HepG2 (cell line): ENCODE measurements around the gene ZBTB9. TPM values are rescaled to one million over a fixed set of nuclear protein-coding genes. Genes with fewer than 3 reads are reported as not detected.
A peak's percentile ranks its signal among the peaks of the same experiment; 100 is the strongest.

Experiments
- BHLHE40 ChIP-seq: IDR thresholded peaks from 2 replicates; pipeline ENCODE4 v1.6.1; 2011; ENCODE audit warnings: low read length, improper control_type of control experiment
- GFI1 ChIP-seq: sonication (generic); formaldehyde crosslinking; IDR thresholded peaks from 2 replicates; pipeline ENCODE4 v1.5.0; 2020; ENCODE audit warnings: missing genetic modification reagents, mild to moderate bottlenecking, borderline replicate concordance
- HMGA1 ChIP-seq: sonication (generic); formaldehyde crosslinking; conservative IDR thresholded peaks from 2 replicates; pipeline ENCODE4 v1.4.0; 2020; ENCODE audit warnings: missing genetic modification reagents
- KDM1A ChIP-seq: IDR thresholded peaks from 2 replicates; pipeline ENCODE4 v1.6.1; 2016; ENCODE audit warnings: missing compliant biosample characterization
- MTF1 ChIP-seq: sonication (generic); formaldehyde crosslinking; IDR thresholded peaks from 2 replicates; pipeline ENCODE4 v1.5.0; 2020; ENCODE audit warnings: missing genetic modification reagents
- NCOR1 ChIP-seq: fragments of 200-600 bp; sonication (generic); IDR thresholded peaks from 2 replicates; pipeline ENCODE4 v1.7.0; 2017; ENCODE audit warnings: antibody characterized with exemption, low read length, borderline replicate concordance
- PITX1 ChIP-seq: sonication (generic); formaldehyde crosslinking; IDR thresholded peaks from 2 replicates; pipeline ENCODE4 v1.5.1; 2020; ENCODE audit warnings: mild to moderate bottlenecking, missing genetic modification reagents
- POLR2AphosphoS2 ChIP-seq: IDR thresholded peaks from 2 replicates; pipeline ENCODE4 v1.6.1; 2011; ENCODE audit warnings: low read depth, low read length, improper control_type of control experiment
- RBM39 ChIP-seq: fragments of 200-400 bp; formaldehyde crosslinking; IDR thresholded peaks from one replicate; pipeline ENCODE4 v1.6.1; 2018; ENCODE audit warnings: antibody characterized with exemption, mild to moderate bottlenecking, low read depth, low read length; ENCODE audit not compliant: poor library complexity, severe bottlenecking
- RFXAP ChIP-seq: sonication (generic); formaldehyde crosslinking; IDR thresholded peaks from 2 replicates; pipeline ENCODE4 v1.4.0; 2020; ENCODE audit warnings: missing genetic modification reagents, borderline replicate concordance
- SMARCE1 ChIP-seq: fragments of 450-650 bp; IDR thresholded peaks from 2 replicates; pipeline ENCODE4 v1.6.1; 2017; ENCODE audit warnings: borderline replicate concordance
- STAG1 ChIP-seq: sonication (generic); formaldehyde crosslinking; IDR thresholded peaks from 2 replicates; pipeline ENCODE4 v1.4.0; 2020; ENCODE audit warnings: missing genetic modification reagents
- ZIK1 ChIP-seq: sonication (generic); formaldehyde crosslinking; IDR thresholded peaks from 2 replicates; pipeline ENCODE4 v1.5.0; 2020; ENCODE audit warnings: mild to moderate bottlenecking, low read depth, missing genetic modification reagents, borderline replicate concordance
- ZMYM4 ChIP-seq: sonication (generic); formaldehyde crosslinking; IDR thresholded peaks from 2 replicates; pipeline ENCODE4 v1.8.1; 2023; ENCODE audit warnings: mild to moderate bottlenecking, missing genetic modification reagents
- ZNF674 ChIP-seq: sonication (generic); formaldehyde crosslinking; IDR thresholded peaks from 2 replicates; pipeline ENCODE4 v1.5.0; 2020; ENCODE audit warnings: low read depth, mild to moderate bottlenecking, missing genetic modification reagents
- polyA plus RNA-seq, 8 experiments: library from polyadenylated mRNA; depleted of rRNA in 3 of 8; stranded (reverse) in 7 of 8; unstranded in 1 of 8; fragments of >200 nt; fragmentation: Illumina TruSeq in 4 of 8; extraction: Trizol in 4 of 8; gene quantifications; 2 replicates each; pipeline versions ENCODE4 v1.2.1 to v1.2.3, GENCODE V29; 2011 to 2016; ENCODE audit warnings: low read depth in 4 of 8, missing spikeins in 1 of 8, mixed read lengths in 1 of 8; ENCODE audit not compliant: insufficient read depth in 1 of 8
- total RNA-seq, 5 experiments: library from RNA; depleted of rRNA; stranded (reverse); fragments of >200 nt; fragmentation: Illumina TruSeq; extraction: Trizol; gene quantifications; 2 replicates each; pipeline ENCODE4 v1.2.3, GENCODE V29; 2016; ENCODE audit warnings: low read depth in 1 of 5
- TF ChIP-seq, protein P1 (sequence below): IDR thresholded peaks from 2 replicates; pipeline ENCODE4 v1.6.1; 2016; ENCODE audit warnings: low read depth, control low read depth
- TF ChIP-seq, protein P2 (sequence below): sonication (generic); formaldehyde crosslinking; IDR thresholded peaks from 2 replicates; pipeline ENCODE4 v1.4.0; 2020; ENCODE audit warnings: missing genetic modification reagents
- TF ChIP-seq, protein P3 (sequence below): sonication (generic); formaldehyde crosslinking; IDR thresholded peaks from 2 replicates; pipeline ENCODE4 v1.4.0; 2020; ENCODE audit warnings: missing genetic modification reagents, borderline replicate concordance
- TF ChIP-seq, protein P4 (sequence below): sonication (generic); formaldehyde crosslinking; IDR thresholded peaks from 2 replicates; pipeline ENCODE4 v1.4.0; 2020; ENCODE audit warnings: mild to moderate bottlenecking, missing genetic modification reagents
- TF ChIP-seq, protein P5 (sequence below): sonication (generic); formaldehyde crosslinking; IDR thresholded peaks from 2 replicates; pipeline ENCODE4 v1.4.0; 2020; ENCODE audit warnings: missing genetic modification reagents, borderline replicate concordance

ZBTB9 gene
- total and polyA plus RNA-seq, 2 of the 13 experiments (the other 11 are each of a cell fraction or from before 2014, with no cell fraction given): 5.3 to 9.2 TPM

DNA sequence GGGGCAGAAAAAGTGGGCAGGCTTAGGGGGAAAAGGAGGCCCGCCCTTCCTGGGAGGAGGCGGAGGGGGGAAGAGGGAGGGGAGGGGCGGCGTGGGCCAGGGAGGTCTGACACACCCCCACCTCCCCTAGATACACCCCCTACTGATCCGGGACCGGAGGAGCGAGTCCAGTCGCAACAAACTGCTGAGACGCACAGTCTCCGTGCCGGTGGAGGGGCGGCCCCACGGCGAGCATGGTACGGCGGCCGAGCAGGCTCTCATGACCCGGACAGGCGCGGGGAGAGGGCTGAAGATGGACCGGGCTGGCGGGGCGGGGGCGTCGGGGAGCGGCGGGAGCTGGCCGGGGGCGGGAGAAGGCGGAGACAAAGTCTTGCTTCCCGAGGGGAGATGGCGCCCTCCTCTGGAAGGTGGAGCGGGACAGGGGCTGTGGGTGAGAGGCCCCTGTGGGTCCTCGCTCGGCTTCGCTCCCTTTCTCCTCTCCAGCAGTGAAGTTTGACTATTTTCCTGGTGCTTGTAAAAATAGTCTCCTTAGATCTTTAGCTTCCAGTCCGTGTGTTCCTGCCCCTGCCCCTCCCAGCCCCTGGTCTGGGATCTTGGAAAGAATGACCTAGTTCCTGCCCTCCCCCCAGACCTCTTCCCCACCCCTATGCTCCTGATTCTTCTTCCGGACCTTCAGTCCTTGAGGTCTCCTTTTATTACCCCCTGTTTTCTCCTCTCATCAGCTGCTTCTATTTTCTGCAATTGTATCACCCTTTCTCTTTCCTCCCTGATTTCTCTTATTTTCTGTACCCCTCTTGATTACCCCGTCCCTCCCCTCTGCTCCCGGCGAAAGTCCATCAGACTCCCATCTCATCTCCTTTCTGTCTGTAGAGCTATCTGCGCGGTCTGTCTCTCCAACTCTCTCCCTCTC, 28.5 kb upstream of the ZBTB9 start (continued):
- TF ChIP-seq STAG1 (CRISPR knock-in tag) (peak; percentile 62), RFXAP (no peak), KDM1A (no peak), PITX1 (0 out of 2 replicates have a peak, but pooled peaks have one; percentile 9), POLR2AphosphoS2 (no peak), HMGA1 (no peak), ZIK1 (no peak), NCOR1 (no peak), BHLHE40 (peak; percentile 31; the same call in 1 of the 2 replicates), MTF1 (CRISPR knock-in tag) (no peak), SMARCE1 (no peak), ZMYM4 (peak; percentile 56; the same call in 1 of the 2 replicates), GFI1 (CRISPR knock-in tag) (no peak), ZNF674 (CRISPR knock-in tag) (no peak), RBM39 (peak; percentile 71)
- TF ChIP-seq, protein P1, sequence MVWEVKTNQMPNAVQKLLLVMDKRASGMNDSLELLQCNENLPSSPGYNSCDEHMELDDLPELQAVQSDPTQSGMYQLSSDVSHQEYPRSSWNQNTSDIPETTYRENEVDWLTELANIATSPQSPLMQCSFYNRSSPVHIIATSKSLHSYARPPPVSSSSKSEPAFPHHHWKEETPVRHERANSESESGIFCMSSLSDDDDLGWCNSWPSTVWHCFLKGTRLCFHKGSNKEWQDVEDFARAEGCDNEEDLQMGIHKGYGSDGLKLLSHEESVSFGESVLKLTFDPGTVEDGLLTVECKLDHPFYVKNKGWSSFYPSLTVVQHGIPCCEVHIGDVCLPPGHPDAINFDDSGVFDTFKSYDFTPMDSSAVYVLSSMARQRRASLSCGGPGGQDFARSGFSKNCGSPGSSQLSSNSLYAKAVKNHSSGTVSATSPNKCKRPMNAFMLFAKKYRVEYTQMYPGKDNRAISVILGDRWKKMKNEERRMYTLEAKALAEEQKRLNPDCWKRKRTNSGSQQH (CRISPR knock-in tag): no peak
- TF ChIP-seq, protein P2, sequence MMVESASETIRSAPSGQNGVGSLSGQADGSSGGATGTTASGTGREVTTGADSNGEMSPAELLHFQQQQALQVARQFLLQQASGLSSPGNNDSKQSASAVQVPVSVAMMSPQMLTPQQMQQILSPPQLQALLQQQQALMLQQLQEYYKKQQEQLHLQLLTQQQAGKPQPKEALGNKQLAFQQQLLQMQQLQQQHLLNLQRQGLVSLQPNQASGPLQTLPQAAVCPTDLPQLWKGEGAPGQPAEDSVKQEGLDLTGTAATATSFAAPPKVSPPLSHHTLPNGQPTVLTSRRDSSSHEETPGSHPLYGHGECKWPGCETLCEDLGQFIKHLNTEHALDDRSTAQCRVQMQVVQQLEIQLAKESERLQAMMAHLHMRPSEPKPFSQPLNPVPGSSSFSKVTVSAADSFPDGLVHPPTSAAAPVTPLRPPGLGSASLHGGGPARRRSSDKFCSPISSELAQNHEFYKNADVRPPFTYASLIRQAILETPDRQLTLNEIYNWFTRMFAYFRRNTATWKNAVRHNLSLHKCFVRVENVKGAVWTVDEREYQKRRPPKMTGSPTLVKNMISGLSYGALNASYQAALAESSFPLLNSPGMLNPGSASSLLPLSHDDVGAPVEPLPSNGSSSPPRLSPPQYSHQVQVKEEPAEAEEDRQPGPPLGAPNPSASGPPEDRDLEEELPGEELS (CRISPR knock-in tag): 0 out of 2 replicates have a peak, but pooled peaks have one; percentile 31
- TF ChIP-seq, protein P3, sequence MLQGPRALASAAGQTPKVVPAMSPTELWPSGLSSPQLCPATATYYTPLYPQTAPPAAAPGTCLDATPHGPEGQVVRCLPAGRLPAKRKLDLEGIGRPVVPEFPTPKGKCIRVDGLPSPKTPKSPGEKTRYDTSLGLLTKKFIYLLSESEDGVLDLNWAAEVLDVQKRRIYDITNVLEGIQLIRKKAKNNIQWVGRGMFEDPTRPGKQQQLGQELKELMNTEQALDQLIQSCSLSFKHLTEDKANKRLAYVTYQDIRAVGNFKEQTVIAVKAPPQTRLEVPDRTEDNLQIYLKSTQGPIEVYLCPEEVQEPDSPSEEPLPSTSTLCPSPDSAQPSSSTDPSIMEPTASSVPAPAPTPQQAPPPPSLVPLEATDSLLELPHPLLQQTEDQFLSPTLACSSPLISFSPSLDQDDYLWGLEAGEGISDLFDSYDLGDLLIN (CRISPR knock-in tag): no peak
- TF ChIP-seq, protein P4, sequence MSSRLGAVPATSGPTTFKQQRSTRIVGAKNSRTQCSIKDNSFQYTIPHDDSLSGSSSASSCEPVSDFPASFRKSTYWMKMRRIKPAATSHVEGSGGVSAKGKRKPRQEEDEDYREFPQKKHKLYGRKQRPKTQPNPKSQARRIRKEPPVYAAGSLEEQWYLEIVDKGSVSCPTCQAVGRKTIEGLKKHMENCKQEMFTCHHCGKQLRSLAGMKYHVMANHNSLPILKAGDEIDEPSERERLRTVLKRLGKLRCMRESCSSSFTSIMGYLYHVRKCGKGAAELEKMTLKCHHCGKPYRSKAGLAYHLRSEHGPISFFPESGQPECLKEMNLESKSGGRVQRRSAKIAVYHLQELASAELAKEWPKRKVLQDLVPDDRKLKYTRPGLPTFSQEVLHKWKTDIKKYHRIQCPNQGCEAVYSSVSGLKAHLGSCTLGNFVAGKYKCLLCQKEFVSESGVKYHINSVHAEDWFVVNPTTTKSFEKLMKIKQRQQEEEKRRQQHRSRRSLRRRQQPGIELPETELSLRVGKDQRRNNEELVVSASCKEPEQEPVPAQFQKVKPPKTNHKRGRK (CRISPR knock-in tag): no peak
- TF ChIP-seq, protein P5, sequence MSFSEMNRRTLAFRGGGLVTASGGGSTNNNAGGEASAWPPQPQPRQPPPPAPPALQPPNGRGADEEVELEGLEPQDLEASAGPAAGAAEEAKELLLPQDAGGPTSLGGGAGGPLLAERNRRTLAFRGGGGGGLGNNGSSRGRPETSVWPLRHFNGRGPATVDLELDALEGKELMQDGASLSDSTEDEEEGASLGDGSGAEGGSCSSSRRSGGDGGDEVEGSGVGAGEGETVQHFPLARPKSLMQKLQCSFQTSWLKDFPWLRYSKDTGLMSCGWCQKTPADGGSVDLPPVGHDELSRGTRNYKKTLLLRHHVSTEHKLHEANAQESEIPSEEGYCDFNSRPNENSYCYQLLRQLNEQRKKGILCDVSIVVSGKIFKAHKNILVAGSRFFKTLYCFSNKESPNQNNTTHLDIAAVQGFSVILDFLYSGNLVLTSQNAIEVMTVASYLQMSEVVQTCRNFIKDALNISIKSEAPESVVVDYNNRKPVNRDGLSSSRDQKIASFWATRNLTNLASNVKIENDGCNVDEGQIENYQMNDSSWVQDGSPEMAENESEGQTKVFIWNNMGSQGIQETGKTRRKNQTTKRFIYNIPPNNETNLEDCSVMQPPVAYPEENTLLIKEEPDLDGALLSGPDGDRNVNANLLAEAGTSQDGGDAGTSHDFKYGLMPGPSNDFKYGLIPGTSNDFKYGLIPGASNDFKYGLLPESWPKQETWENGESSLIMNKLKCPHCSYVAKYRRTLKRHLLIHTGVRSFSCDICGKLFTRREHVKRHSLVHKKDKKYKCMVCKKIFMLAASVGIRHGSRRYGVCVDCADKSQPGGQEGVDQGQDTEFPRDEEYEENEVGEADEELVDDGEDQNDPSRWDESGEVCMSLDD: no peak
